HG03354 (cell line): Measurements from ENCODE around the gene TRUB1.
A peak's percentile ranks its signal among the peaks of the same experiment; 100 is the strongest.
"Not testable (repeated sequence)": the region's sequence is repeated elsewhere in the genome, so short reads cannot be mapped to it uniquely, and the experiment has no call there.

Source experiments
- ATAC-seq: cut with Tn5 transposase; IDR thresholded peaks from one replicate; pipeline ENCODE4 v1.9.1; 2021; ENCODE audit warnings: mild to moderate bottlenecking; ENCODE audit not compliant: unreplicated experiment, poor library complexity, severe bottlenecking

The TRUB1 gene

DNA sequence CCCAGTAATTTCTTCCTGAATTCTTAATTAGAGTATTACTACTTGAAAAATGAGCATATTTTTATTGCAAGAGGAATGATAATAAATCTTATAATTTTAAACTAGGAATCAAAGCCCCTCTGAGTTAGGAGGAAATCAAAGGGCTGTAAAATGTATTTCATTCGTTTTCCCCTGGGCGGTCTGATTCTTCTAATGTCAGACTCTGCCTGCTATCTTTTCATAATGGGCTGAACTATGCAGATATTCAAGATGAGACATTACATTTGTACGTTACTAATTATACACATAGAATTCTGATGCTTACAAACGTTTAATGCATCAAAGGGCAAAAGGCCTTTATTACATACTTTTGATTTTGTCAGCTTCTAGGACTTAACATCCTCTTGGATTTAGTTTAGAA lies 16.0 kb upstream of the TRUB1 start:
- no peak for ATAC-seq

DNA sequence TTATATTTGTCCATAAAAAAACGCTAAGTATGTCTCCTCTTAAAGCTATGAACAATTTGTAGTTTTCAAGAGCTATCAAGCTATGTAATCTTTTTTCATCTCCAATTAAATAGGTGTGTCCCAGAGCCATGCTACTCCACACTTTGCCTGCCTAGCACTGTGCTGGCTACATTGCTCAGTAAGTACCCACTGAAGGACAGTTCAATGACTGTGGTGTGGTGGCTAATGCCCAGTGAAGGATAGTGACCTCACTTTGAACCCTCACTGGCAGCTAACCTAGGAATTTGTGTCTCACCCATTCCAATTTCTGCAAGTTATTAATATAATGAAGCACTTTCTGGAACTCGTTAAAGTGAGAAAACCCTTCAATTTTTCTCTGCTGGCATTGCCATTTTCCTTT lies 14.4 kb upstream of the TRUB1 start:
- no peak for ATAC-seq

- ATAC-seq = peak; percentile 90
These were observed 12.1 kb upstream of the TRUB1 start for GRCh38 chr10:114925587-114926586.

DNA sequence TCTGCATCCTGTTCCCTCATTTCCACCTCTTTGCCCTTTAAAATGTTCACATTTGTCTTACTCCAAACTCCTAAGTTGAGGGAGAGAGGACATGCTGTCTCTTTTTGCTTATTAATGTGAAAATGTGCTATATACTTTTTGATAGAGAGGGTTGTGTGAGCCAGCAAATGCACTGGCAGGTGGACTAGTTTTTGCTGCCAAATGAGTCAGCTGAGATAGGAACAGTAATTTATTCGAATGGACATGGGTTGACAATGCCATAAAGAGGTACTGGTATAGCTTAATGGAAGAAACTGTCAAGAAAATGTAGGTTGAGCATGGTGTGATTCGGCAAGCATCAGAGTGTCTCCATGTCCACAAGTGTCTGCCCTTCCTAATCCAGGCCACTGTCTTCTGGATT lies 9.2 kb upstream of the TRUB1 start:
- ATAC-seq = no peak

- ATAC-seq = no peak
These were observed 7.7 kb upstream of the TRUB1 start for GRCh38 chr10:114930320-114930719.

GRCh38 chr10:114931072-114931679 lies 6.8 kb upstream of the TRUB1 start:
- ATAC-seq = no peak

DNA sequence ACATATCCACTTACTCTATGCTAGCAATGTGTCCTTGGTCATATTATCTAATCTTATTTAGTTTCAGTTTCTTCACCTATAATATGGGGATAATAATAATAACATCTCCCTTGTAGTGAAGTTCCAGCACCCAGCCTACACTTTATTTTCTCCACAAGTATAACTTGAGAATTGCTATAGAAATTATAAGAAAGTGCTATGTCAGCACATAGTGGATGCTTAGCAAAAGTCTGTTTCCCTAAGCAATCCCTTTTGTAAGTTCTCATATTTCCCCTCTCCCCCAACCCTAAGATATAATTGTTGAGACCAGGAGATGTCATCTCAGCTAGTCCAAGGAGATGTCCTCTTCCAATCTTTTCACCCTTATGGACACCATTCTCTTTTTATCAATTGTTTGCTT lies 5.8 kb upstream of the TRUB1 start:
- no peak for ATAC-seq

DNA sequence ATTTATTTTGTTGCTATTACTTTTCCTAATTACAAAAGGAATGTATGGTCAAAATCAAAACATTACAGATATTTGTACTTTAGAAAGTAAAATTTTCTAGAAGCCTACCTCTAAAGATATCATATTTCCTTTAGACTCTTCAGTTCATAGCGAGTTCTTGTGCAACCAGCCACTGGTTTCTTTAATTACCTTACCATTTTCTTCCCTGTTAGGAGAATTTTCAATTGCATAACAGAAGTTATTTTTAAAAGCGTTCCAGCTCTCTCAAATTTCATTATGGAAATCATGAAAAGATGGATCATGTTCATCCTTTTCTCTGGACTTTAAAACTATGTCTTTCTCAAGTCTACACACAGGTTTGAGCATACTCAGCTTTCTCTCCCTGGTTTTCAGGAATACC lies 5.0 kb upstream of the TRUB1 start:
- no peak for ATAC-seq

- no peak for ATAC-seq
These were observed 4.4 kb upstream of the TRUB1 start for GRCh38 chr10:114933588-114933987.

GRCh38 chr10:114933995-114934394 lies 4.0 kb upstream of the TRUB1 start:
- ATAC-seq = not testable (repeated sequence)

DNA sequence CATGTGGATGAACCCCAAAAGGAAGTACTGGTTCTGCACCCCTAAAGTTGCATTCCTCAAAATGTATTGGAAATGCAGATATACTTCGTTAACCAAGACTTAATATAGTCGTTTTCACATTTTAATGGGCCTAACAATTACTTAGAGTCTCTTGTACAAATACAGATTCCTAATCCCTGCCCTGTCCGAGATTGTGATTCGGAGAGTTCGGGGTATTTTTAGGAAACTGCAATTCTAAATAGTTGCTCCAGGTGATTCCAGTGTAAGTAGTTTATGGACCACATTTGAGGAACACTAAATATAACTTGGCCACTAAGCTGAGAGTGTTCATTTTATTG lies 830 bp downstream of the TRUB1 start:
- ATAC-seq = no peak

DNA sequence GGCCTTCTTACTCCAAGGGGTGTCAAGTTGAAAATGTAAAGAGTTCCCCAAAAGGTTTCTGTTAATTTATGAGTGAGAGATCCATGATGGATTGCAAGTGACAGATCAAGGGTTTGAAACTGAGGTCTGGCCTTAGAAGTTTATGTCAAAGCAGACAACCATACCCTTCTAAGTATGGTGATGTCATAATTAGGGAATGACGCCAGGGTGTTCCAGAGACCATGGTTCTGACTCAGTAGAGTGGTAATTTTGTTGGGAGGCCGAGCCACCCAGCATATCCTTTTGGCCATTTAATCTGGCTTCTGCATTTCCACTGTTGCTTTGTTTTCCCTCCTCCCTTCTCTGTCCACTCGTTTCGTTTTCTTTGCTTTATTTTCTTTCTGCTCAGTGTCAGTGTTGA lies 2.7 kb downstream of the TRUB1 start:
- ATAC-seq = no peak

- ATAC-seq = no peak
These were observed 5.0 kb downstream of the TRUB1 start for GRCh38 chr10:114943000-114943399.

DNA sequence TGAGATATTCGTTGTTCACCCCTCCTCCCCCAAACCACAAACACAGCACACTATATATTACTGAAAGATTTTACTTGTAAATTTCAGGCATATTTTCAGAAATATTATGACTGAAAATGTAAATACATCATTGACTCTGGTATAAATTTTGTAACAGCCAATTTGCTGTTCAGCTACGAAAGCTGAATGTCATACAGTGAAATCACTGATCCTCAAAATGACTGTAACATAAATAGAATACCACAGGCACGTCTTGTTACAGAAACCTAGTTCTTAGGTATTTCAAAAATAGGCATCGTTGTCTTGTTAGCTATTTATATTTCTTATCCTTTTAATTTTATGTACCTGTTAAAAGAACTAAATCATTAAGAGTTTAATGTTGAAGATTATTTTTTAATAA lies 15.1 kb downstream of the TRUB1 start:
- ATAC-seq = peak; percentile 65

- ATAC-seq = no peak
These were observed 18.0 kb downstream of the TRUB1 start for GRCh38 chr10:114955984-114956383.

- ATAC-seq = no peak
These were observed 18.5 kb downstream of the TRUB1 start for GRCh38 chr10:114956466-114956865.

DNA sequence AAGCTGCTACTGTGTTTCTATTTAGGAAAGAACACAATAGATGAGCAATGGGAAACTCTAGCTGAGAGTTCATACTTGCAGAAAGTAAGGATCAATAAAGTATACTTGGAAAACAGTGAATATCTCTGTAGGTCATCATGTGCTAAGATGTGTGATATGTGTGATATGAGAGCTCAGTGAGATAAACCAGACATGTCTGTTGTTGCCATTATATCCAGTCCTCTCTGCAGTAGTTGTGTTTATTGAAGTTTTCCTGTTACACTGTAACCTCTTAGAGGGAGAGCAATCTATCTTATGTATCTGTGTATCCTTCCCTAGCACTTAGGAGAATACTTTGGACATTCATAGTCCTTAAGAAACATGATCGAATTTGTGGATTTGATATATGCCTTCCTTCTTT lies 19.1 kb downstream of the TRUB1 start:
- ATAC-seq = no peak

- no peak for ATAC-seq
These were observed 19.7 kb downstream of the TRUB1 start for GRCh38 chr10:114957673-114958072.

DNA sequence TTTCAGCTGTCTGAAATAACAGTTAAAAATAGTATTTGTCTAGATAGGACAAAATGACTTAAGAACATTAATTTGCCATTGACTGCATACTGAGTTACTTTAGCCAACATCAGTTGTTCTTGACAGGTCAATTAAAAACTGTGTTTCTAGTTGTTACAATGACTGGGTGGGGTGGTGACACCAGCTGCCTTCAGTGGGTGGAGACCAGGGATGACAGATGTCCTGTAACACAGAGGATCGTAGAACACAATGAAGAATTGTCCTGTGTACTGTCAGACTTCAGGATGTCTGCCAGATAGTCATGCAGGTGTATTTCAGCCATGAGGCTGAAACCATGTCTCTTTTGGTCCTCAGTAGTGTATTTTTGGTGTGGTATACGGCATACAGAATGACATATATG lies 24.4 kb downstream of the TRUB1 start:
- ATAC-seq = no peak

- no peak for ATAC-seq
These were observed 25.9 kb downstream of the TRUB1 start for GRCh38 chr10:114963908-114964307.

DNA sequence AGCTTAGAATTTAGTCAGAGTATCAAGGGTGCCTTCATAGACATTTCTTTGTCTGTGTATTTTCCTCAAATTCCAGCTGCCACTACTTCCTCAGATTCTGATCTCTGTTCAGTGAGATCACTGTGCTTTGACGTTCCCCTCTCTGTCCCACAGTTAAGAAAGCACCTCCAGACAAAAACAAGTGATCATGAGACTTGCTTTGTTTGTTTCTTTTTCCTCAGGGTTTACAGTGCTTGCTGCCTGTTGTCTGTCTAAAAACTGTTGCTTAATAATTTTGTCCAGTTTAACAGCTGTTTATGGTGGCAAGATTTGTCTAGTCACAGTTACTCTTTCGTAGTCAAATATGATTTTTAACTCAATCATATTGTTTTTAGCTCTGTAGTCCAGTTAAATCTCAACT lies 29.1 kb downstream of the TRUB1 start:
- no peak for ATAC-seq
